HEK293 (cell line): Measurements from ENCODE around the gene HSDL2.
"Not testable (repeated sequence)": the region's sequence is repeated elsewhere in the genome, so short reads cannot be mapped to it uniquely, and the experiment has no call there.

Experiments
- CTCF ChIA-PET: fragments of 350-600 bp; formaldehyde crosslinking; extraction: SDS; loops from one replicate; lab custom pipeline; 2021; ENCODE audit warnings: antibody characterized with exemption; lab: Yijun Ruan, JAX
- POLR2A ChIA-PET: fragments of 300-600 bp; formaldehyde crosslinking; extraction: SDS; loops from one replicate; lab custom pipeline; 2020; ENCODE audit warnings: antibody characterized with exemption, inconsistent platforms; lab: Yijun Ruan, JAX
- H3K27ac ChIP-seq: fragments of 200-500 bp; sonication (Bioruptor generic); 2 replicates; pipeline ENCODE4 v1.5.1; 2014; ENCODE audit warnings: low read depth, low read length, control low read depth, inconsistent platforms; ENCODE audit errors: extremely low read depth
- H3K36me3 ChIP-seq, 2 experiments: fragments of 200-500 bp in 1 of 2; sonication (Bioruptor generic) in 1 of 2; 1 replicate in 1 of 2; 2 replicates in 1 of 2; pipeline ENCODE4 v1.5.1; 2014 to 2017; ENCODE audit warnings: inconsistent platforms in 2 of 2, low read length in 2 of 2; ENCODE audit not compliant: control insufficient read depth in 2 of 2, insufficient read depth in 1 of 2
- H3K4me1 ChIP-seq: fragments of 200-500 bp; sonication (Bioruptor generic); 2 replicates; pipeline ENCODE4 v1.5.1; 2014; ENCODE audit warnings: mild to moderate bottlenecking, low read length, inconsistent platforms; ENCODE audit not compliant: control insufficient read depth, insufficient read depth
- H3K4me3 ChIP-seq: 2 replicates; pipeline ENCODE4 v1.5.1; 2011; ENCODE audit warnings: low read depth, mild to moderate bottlenecking, control low read depth, low read length, moderate library complexity
- H3K9me3 ChIP-seq: fragments of 200-500 bp; sonication (Bioruptor generic); 2 replicates; pipeline ENCODE4 v1.5.1; 2014; ENCODE audit warnings: low read depth, low read length, inconsistent platforms; ENCODE audit not compliant: control insufficient read depth, insufficient read depth
- OVOL3 ChIP-seq: fragments of 450-650 bp; formaldehyde crosslinking; IDR thresholded peaks from 2 replicates; pipeline ENCODE4 v1.5.1; 2016; ENCODE audit warnings: missing biosample characterization, missing genetic modification characterization
- TRIM28 ChIP-seq: IDR thresholded peaks from 2 replicates; pipeline ENCODE4 v1.6.1; 2011; ENCODE audit warnings: low read length, control low read depth, borderline replicate concordance
- ZBTB1 ChIP-seq: fragments of 450-650 bp; formaldehyde crosslinking; IDR thresholded peaks from 2 replicates; pipeline ENCODE4 v1.5.1; 2016; ENCODE audit warnings: missing biosample characterization, missing genetic modification characterization
- ZBTB11 ChIP-seq: fragments of 450-650 bp; formaldehyde crosslinking; conservative IDR thresholded peaks from 2 replicates; pipeline ENCODE4 v1.5.1; 2016; ENCODE audit warnings: low read depth, missing biosample characterization, missing genetic modification characterization
- ZNF140 ChIP-seq: fragments of 450-650 bp; formaldehyde crosslinking; IDR thresholded peaks from 2 replicates; pipeline ENCODE4 v1.5.1; 2016; ENCODE audit warnings: missing biosample characterization, missing genetic modification characterization
- ZNF155 ChIP-seq: fragments of 450-650 bp; formaldehyde crosslinking; IDR thresholded peaks from 2 replicates; pipeline ENCODE4 v1.5.1; 2016; ENCODE audit warnings: missing biosample characterization, missing genetic modification characterization
- ZNF169 ChIP-seq: fragments of 450-650 bp; formaldehyde crosslinking; IDR thresholded peaks from 2 replicates; pipeline ENCODE4 v1.5.1; 2016; ENCODE audit warnings: missing biosample characterization, missing genetic modification characterization
- ZNF223 ChIP-seq: fragments of 450-650 bp; formaldehyde crosslinking; IDR thresholded peaks from 2 replicates; pipeline ENCODE4 v1.5.1; 2016; ENCODE audit warnings: missing biosample characterization, missing genetic modification characterization
- ZNF580 ChIP-seq: fragments of 450-650 bp; formaldehyde crosslinking; IDR thresholded peaks from 2 replicates; pipeline ENCODE4 v1.5.1; 2016; ENCODE audit warnings: missing biosample characterization, missing genetic modification characterization
- ZNF600 ChIP-seq: fragments of 450-650 bp; formaldehyde crosslinking; IDR thresholded peaks from 2 replicates; pipeline ENCODE4 v1.5.1; 2016; ENCODE audit warnings: missing biosample characterization, missing genetic modification characterization
- TF ChIP-seq, protein P1 (sequence below): fragments of 450-650 bp; formaldehyde crosslinking; IDR thresholded peaks from 2 replicates; pipeline ENCODE4 v1.5.1; 2016; ENCODE audit warnings: missing biosample characterization, missing genetic modification characterization
- TF ChIP-seq, protein P2 (sequence below): fragments of 450-650 bp; formaldehyde crosslinking; IDR thresholded peaks from 2 replicates; pipeline ENCODE4; 2016; ENCODE audit warnings: missing biosample characterization, missing genetic modification characterization

The HSDL2 gene

GRCh38 chr9:112391936-112392560 is 12.1 kb downstream of the HSDL2 start:
- H3K36me3 ChIP-seq, H3K4me3 ChIP-seq, H3K9me3 ChIP-seq, H3K4me1 ChIP-seq, H3K27ac ChIP-seq, CTCF ChIA-PET: not testable (repeated sequence)
- POLR2A ChIA-PET, result interaction anchor here (0.6 to 0.7 kb wide), 2 partner anchors 17 to 443 kb away, joined by 3 read pairs; no protein-coding TSS in a partner anchor

DNA sequence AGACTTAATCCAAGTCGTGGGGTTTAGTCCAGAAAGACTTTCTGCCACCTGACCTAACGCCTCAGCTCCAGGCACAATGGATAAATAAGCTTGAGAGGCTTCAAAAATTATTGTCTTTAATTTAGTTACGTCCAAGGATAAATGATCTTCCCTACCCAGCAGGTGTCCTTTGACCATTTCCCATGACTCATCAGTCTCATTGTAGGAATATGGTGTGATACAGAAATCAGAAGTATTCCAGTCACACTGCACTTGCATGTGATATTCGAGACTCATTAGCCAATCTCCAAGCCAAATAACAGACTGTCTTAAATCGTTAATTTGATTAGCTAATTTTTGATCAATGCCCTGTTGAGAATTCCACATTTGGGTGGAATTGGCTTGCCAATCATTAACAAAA is 13.2 kb downstream of the HSDL2 start:
- H3K4me1 ChIP-seq, CTCF ChIA-PET, POLR2A ChIA-PET: not testable (repeated sequence)

GRCh38 chr9:112396416-112396815 is 16.5 kb downstream of the HSDL2 start:
- ChIA-PET POLR2A (no interaction called here), CTCF (no interaction called here)
- no peak for TF ChIP-seq ZNF140 (tag by site-specific recombination)
- TF ChIP-seq, protein P1, sequence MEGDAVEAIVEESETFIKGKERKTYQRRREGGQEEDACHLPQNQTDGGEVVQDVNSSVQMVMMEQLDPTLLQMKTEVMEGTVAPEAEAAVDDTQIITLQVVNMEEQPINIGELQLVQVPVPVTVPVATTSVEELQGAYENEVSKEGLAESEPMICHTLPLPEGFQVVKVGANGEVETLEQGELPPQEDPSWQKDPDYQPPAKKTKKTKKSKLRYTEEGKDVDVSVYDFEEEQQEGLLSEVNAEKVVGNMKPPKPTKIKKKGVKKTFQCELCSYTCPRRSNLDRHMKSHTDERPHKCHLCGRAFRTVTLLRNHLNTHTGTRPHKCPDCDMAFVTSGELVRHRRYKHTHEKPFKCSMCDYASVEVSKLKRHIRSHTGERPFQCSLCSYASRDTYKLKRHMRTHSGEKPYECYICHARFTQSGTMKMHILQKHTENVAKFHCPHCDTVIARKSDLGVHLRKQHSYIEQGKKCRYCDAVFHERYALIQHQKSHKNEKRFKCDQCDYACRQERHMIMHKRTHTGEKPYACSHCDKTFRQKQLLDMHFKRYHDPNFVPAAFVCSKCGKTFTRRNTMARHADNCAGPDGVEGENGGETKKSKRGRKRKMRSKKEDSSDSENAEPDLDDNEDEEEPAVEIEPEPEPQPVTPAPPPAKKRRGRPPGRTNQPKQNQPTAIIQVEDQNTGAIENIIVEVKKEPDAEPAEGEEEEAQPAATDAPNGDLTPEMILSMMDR (tag by site-specific recombination), result no peak
- TF ChIP-seq ZBTB1 (tag by site-specific recombination), result no peak
- no peak for TF ChIP-seq ZNF600 (tag by site-specific recombination)
- TF ChIP-seq OVOL3 (tag by site-specific recombination), result no peak
- TF ChIP-seq TRIM28, result no peak
- TF ChIP-seq ZNF169 (tag by site-specific recombination), result no peak
- TF ChIP-seq, protein P2, sequence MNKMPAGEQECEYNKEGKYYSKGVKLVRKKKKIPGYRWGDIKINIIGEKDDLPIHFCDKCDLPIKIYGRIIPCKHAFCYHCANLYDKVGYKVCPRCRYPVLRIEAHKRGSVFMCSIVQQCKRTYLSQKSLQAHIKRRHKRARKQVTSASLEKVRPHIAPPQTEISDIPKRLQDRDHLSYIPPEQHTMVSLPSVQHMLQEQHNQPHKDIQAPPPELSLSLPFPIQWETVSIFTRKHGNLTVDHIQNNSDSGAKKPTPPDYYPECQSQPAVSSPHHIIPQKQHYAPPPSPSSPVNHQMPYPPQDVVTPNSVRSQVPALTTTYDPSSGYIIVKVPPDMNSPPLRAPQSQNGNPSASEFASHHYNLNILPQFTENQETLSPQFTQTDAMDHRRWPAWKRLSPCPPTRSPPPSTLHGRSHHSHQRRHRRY (tag by site-specific recombination), result no peak
- TF ChIP-seq ZBTB11 (tag by site-specific recombination), result no peak
- TF ChIP-seq ZNF580 (tag by site-specific recombination), result no peak
- TF ChIP-seq ZNF223, result no peak
- TF ChIP-seq ZNF155 (tag by site-specific recombination), result no peak
- Histone ChIP-seq H3K36me3 (peaks cover 0 to 3% of the 10 kb centered on the region in 2 experiments; a peak in 1 of 3 replicates), H3K27ac (no peak overlapping the region), H3K4me1 (no peaks in the 10 kb centered on the region; the same call in 1 of the 2 replicates), H3K4me3 (no peak overlapping the region), H3K9me3 (no peaks in the 10 kb centered on the region)

More for the DNA sequence above, 13.2 kb downstream of the HSDL2 start:
- not testable (repeated sequence) for H3K9me3 ChIP-seq, H3K27ac ChIP-seq, H3K36me3 ChIP-seq, H3K4me3 ChIP-seq
